ENCODE data around the gene GRB10. TPM values are rescaled to one million over a fixed set of nuclear protein-coding genes. Genes with fewer than 3 reads are reported as not detected.

GRB10 gene
- total and polyA plus RNA-seq, 2 donors (not counting 3 experiments of a cell fraction or from before 2014, with no cell fraction given) = 43.7 to 240 TPM

DNA sequence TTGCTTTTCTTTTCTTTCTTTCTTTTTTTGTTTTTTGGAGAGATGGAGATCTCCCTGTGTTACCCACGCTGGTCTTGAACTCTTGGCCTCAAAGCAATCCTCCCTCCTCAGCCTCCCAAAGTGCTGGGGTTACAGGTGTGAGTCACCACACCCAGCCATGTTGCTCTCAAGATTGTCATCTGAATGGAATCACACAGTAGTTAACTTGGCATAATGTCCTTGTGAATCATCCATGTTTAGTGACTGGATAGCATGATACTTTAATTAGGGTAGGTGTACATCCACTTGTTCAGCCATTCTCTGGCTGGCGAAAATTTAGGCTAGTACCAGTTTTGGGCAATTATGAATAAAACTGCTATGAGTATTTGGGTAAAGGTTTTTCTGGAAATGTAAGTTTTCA lies 15.4 kb upstream of the GRB10 start:
- Histone ChIP-seq H3K27me3 (ENCODE audit: control insufficient read depth in 2 of 2, insufficient read depth in 2 of 2, low read length in 2 of 2) (peaks cover 0 to 4% of the 10 kb centered on the region in 2 experiments), H3K79me2 (ENCODE audit: control insufficient read depth, insufficient read depth, low read length) (no peaks in the 10 kb centered on the region), H3K9ac (replicated peaks; ENCODE audit: extremely low read depth, insufficient read depth, low read length) (no peak overlapping the region), H3K9me3 (replicated peaks; ENCODE audit: control insufficient read depth, insufficient read depth, low read length) (no peaks in the 10 kb centered on the region), H3K9me1 (replicated peaks; ENCODE audit: control insufficient read depth, extremely low read depth, insufficient read depth, low read length) (no peaks in the 10 kb centered on the region), H3K4me3 (replicated peaks in 1 of 3; ENCODE audit: insufficient read depth in 1 of 3, low read depth in 1 of 3, low read length in 3 of 3) (no peak overlapping the region), H4K20me1 (replicated peaks; ENCODE audit: control insufficient read depth, extremely low read depth, insufficient read depth, low read length) (no peaks in the 10 kb centered on the region), H3K4me1 (ENCODE audit: control insufficient read depth, extremely low read depth, insufficient read depth, low read length) (peaks cover 5% of the 10 kb centered on the region), H2AFZ (ENCODE audit: low read depth, low read length) (no peak overlapping the region), H3K27ac (ENCODE audit: insufficient read depth, low read depth, low read length) (no peak overlapping the region), H3K4me2 (ENCODE audit: insufficient read depth, low read length) (no peak overlapping the region), H3K36me3 (ENCODE audit: control insufficient read depth in 2 of 2, extremely low read depth in 1 of 2, insufficient read depth in 2 of 2, low read length in 2 of 2) (no peaks in the 10 kb centered on the region)
- TF ChIP-seq FOS (IDR thresholded peaks at IDR 0.05; ENCODE audit: borderline replicate concordance, insufficient read depth, low read length) (no peak), GATA2 (IDR thresholded peaks at IDR 0.05; ENCODE audit: insufficient read depth, insufficient read length, low read depth, low read length) (no peak), POLR2AphosphoS5 (IDR thresholded peaks at IDR 0.05; ENCODE audit: insufficient read depth, low read depth, low read length) (no peak), JUN (IDR thresholded peaks at IDR 0.05; ENCODE audit: borderline replicate concordance, insufficient read depth, insufficient read length, low read depth) (no peak), EZH2 (IDR thresholded peaks at IDR 0.05; ENCODE audit: borderline replicate concordance, low read depth, low read length, severe bottlenecking) (no peak), MYC (IDR thresholded peaks at IDR 0.05; ENCODE audit: low read depth, low read length) (no peak), POLR2A (IDR thresholded peaks at IDR 0.05; ENCODE audit: low read depth, low read length) (no peak)
- TF ChIP-seq, protein P1, sequence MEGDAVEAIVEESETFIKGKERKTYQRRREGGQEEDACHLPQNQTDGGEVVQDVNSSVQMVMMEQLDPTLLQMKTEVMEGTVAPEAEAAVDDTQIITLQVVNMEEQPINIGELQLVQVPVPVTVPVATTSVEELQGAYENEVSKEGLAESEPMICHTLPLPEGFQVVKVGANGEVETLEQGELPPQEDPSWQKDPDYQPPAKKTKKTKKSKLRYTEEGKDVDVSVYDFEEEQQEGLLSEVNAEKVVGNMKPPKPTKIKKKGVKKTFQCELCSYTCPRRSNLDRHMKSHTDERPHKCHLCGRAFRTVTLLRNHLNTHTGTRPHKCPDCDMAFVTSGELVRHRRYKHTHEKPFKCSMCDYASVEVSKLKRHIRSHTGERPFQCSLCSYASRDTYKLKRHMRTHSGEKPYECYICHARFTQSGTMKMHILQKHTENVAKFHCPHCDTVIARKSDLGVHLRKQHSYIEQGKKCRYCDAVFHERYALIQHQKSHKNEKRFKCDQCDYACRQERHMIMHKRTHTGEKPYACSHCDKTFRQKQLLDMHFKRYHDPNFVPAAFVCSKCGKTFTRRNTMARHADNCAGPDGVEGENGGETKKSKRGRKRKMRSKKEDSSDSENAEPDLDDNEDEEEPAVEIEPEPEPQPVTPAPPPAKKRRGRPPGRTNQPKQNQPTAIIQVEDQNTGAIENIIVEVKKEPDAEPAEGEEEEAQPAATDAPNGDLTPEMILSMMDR (IDR thresholded peaks at IDR 0.05; ENCODE audit: extremely low read depth in 1 of 2, insufficient read depth in 1 of 2, low read depth in 1 of 2, low read length in 2 of 2) = no peak
- TF ChIP-seq, protein P2, sequence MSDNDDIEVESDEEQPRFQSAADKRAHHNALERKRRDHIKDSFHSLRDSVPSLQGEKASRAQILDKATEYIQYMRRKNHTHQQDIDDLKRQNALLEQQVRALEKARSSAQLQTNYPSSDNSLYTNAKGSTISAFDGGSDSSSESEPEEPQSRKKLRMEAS (IDR thresholded peaks at IDR 0.05; ENCODE audit: insufficient read depth, insufficient read length) = no peak
- ChIA-PET POLR2A (no interaction called here), CTCF (no interaction called here)
- FAIRE-seq (no peak), DNase-seq (ENCODE audit: low read depth, low spot score) (no peak)
- intact Hi-C loops (cut with micrococcal nuclease) (no loop called here), dilution Hi-C loops (cut with MboI; ENCODE audit: extremely low pct_ligation_motif_present, low sequenced_read_pairs) (no loop called here)
- BruUV-seq (replicated peaks) = no TSS peak

Measured in endothelial cell of umbilical vein (primary cell).